K562 (cell line): Measurements from ENCODE around the gene POR. TPM values are rescaled to one million over a fixed set of nuclear protein-coding genes. Genes with fewer than 3 reads are reported as not detected.

ENCODE experiments used
- ATAC-seq: fragments of 200-7000 bp; cut with Tn5 transposase; 3 replicates; pipeline ENCODE4 v1.9.1; 2020; ENCODE audit warnings: moderate library complexity
- BruUV-seq: library from RNA; stranded (reverse); fragments of 400-500 nt; replicated peaks from 2 replicates; lab custom pipeline; 2021; lab: Mats Ljungman, UMichigan
- CTCF ChIA-PET: fragments of 300-600 bp; formaldehyde crosslinking; extraction: SDS; loops from one replicate; lab custom pipeline; 2021; ENCODE audit warnings: low intra/inter-chr PET ratio; lab: Yijun Ruan, JAX
- POLR2A ChIA-PET: fragments of 300-600, 350-650 bp; sonication (Branson Sonifier 250); formaldehyde crosslinking; extraction: SDS; loops from one replicate; lab custom pipeline; 2021; ENCODE audit warnings: antibody characterized with exemption, inconsistent platforms; lab: Yijun Ruan, JAX
- DNase-seq, 4 experiments: peaks; one replicate each; pipeline versions ENCODE4 v3.0.0 to v3.0.0-alpha.2; 2011 to 2018; ENCODE audit warnings: low spot score in 3 of 4, mixed read lengths in 3 of 4; ENCODE audit errors: extremely low read depth in 1 of 4
- FAIRE-seq: peaks from 2 replicates; lab custom pipeline; 2011; peaks lifted over from hg19 to GRCh38; lab: Jason Lieb, UNC
- H2AFZ ChIP-seq: 2 replicates; pipeline ENCODE4 v1.6.0; 2011; ENCODE audit warnings: low read depth, low read length, control low read depth, inconsistent platforms
- H3K27ac ChIP-seq: fragments of 200-600 bp; 3 replicates; pipeline ENCODE4 v1.8.0; 2011; ENCODE audit warnings: low read depth, mild to moderate bottlenecking, control low read depth, inconsistent platforms, low read length, moderate library complexity, mixed read lengths; ENCODE audit errors: extremely low read depth
- H3K27me3 ChIP-seq, 2 experiments: fragments of 300-600 bp in 1 of 2; 2 replicates in 1 of 2; 3 replicates in 1 of 2; pipeline versions ENCODE4 v1.6.0 to v1.8.0; 2011; ENCODE audit warnings: inconsistent platforms in 2 of 2, low read length in 2 of 2, mild to moderate bottlenecking in 1 of 2, mixed read lengths in 1 of 2, moderate library complexity in 1 of 2; ENCODE audit not compliant: control insufficient read depth in 2 of 2, insufficient read depth in 2 of 2
- H3K36me3 ChIP-seq: fragments of 300-600 bp; 3 replicates; pipeline ENCODE4 v1.8.0; 2011; ENCODE audit warnings: mild to moderate bottlenecking, low read length, inconsistent platforms; ENCODE audit not compliant: control insufficient read depth, insufficient read depth
- H3K4me1 ChIP-seq, 2 experiments: fragments of 200-600 bp in 1 of 2; replicated peaks in 1 of 2; 2 replicates in 1 of 2; 3 replicates in 1 of 2; pipeline versions ENCODE4 v1.5.1 to v1.8.0; 2011; ENCODE audit warnings: inconsistent platforms in 2 of 2, low read length in 2 of 2, mild to moderate bottlenecking in 1 of 2, mixed read lengths in 1 of 2, moderate library complexity in 1 of 2; ENCODE audit not compliant: control insufficient read depth in 2 of 2, insufficient read depth in 2 of 2
- H3K4me2 ChIP-seq: 2 replicates; pipeline ENCODE4 v1.6.1; 2011; ENCODE audit warnings: low read length, control low read depth, inconsistent platforms, mixed read lengths; ENCODE audit not compliant: insufficient read depth
- H3K4me3 ChIP-seq: fragments of 200-600 bp; sonication (generic), shearing (Covaris generic); 2 replicates; pipeline ENCODE4 v1.5.1; 2016; ENCODE audit warnings: control low read depth, inconsistent platforms
- H3K79me2 ChIP-seq: fragments of 200-600 bp; 3 replicates; pipeline ENCODE4 v1.8.0; 2011; ENCODE audit warnings: low read length, inconsistent platforms; ENCODE audit not compliant: control insufficient read depth, insufficient read depth
- H3K9ac ChIP-seq, 2 experiments: 2 replicates each; pipeline versions ENCODE4 v1.6.0 to v1.6.1; 2011; ENCODE audit warnings: low read depth in 2 of 2, low read length in 2 of 2, control low read depth in 1 of 2, inconsistent platforms in 1 of 2, mild to moderate bottlenecking in 1 of 2, mixed read lengths in 1 of 2; ENCODE audit not compliant: insufficient read depth in 1 of 2
- H3K9me1 ChIP-seq: one replicate; pipeline ENCODE4 v1.6.0; 2011; ENCODE audit warnings: inconsistent platforms, mild to moderate bottlenecking, low read length, moderate library complexity; ENCODE audit not compliant: control insufficient read depth, insufficient read depth
- H3K9me3 ChIP-seq: replicated peaks from 2 replicates; pipeline ENCODE4 v1.5.1; 2011; ENCODE audit warnings: low read depth, low read length, inconsistent platforms; ENCODE audit not compliant: control insufficient read depth, insufficient read depth
- H4K20me1 ChIP-seq: replicated peaks from 2 replicates; pipeline ENCODE4 v1.6.1; 2011; ENCODE audit warnings: low read length, inconsistent platforms, mixed read lengths; ENCODE audit not compliant: control insufficient read depth, insufficient read depth
- CHD4 ChIP-seq: fragments of 200-600 bp; sonication (generic); IDR thresholded peaks from 3 replicates; pipeline ENCODE4 v1.6.1; 2012; ENCODE audit warnings: low read depth, mild to moderate bottlenecking, mixed read lengths, low read length, inconsistent platforms; ENCODE audit not compliant: insufficient read depth, insufficient replicate concordance, poor library complexity, severe bottlenecking
- ETV6 ChIP-seq, 3 experiments: fragments of 150-350 bp in 1 of 3; sonication (generic) in 1 of 3; formaldehyde crosslinking in 1 of 3; IDR thresholded peaks; 2 replicates each; pipeline versions ENCODE4 v1.6.1 to v1.8.0; 2014 to 2022; ENCODE audit warnings: borderline replicate concordance in 2 of 3, low read depth in 2 of 3, antibody characterized with exemption in 1 of 3, low read length in 1 of 3, mild to moderate bottlenecking in 1 of 3, missing genetic modification reagents in 1 of 3
- GATAD2A ChIP-seq: fragments of 450-650 bp; IDR thresholded peaks from 2 replicates; pipeline ENCODE4 v1.6.1; 2017
- HBP1 ChIP-seq: fragments of 450-650 bp; formaldehyde crosslinking; IDR thresholded peaks from 2 replicates; pipeline ENCODE4 v1.4.0; 2022; ENCODE audit warnings: missing genetic modification characterization
- HMBOX1 ChIP-seq: sonication (generic); IDR thresholded peaks from 2 replicates; pipeline ENCODE4 v1.6.1; 2016
- HMGXB4 ChIP-seq: sonication (generic); formaldehyde crosslinking; IDR thresholded peaks from 2 replicates; pipeline ENCODE4 v1.8.1; 2023; ENCODE audit warnings: mild to moderate bottlenecking, missing genetic modification reagents
- JUNB ChIP-seq: fragments of 450-650 bp; formaldehyde crosslinking; conservative IDR thresholded peaks from 2 replicates; pipeline ENCODE4 v1.4.0; 2020; ENCODE audit warnings: mild to moderate bottlenecking
- NR3C1 ChIP-seq: sonication (generic); formaldehyde crosslinking; IDR thresholded peaks from 2 replicates; pipeline ENCODE4 v1.8.1; 2022; ENCODE audit warnings: missing genetic modification reagents
- PCBP2 ChIP-seq: fragments of 200-400 bp; formaldehyde crosslinking; IDR thresholded peaks from 2 replicates; pipeline ENCODE4 v1.6.1; 2018; ENCODE audit warnings: low read length, low read depth, mild to moderate bottlenecking, moderate library complexity; ENCODE audit not compliant: poor library complexity, severe bottlenecking
- PTTG1 ChIP-seq: fragments of 450-650 bp; IDR thresholded peaks from 2 replicates; pipeline ENCODE4 v1.6.1; 2016; ENCODE audit warnings: low read depth, mild to moderate bottlenecking, missing genetic modification characterization, missing compliant biosample characterization
- RBM17 ChIP-seq: fragments of 200-400 bp; formaldehyde crosslinking; IDR thresholded peaks from 2 replicates; pipeline ENCODE4 v1.6.1; 2017; ENCODE audit warnings: low read depth, mild to moderate bottlenecking, low read length, borderline replicate concordance
- U2AF1 ChIP-seq: fragments of 200-400 bp; formaldehyde crosslinking; optimal IDR thresholded peaks from 2 replicates; pipeline ENCODE3; 2017; ENCODE audit warnings: mild to moderate bottlenecking, low read depth, low read length, moderate library complexity
- ZNF146 ChIP-seq: IDR thresholded peaks from one replicate; pipeline ENCODE4 v1.6.1; 2018; ENCODE audit warnings: missing compliant biosample characterization; ENCODE audit not compliant: unreplicated experiment
- ZNF384 ChIP-seq: IDR thresholded peaks from 2 replicates; pipeline ENCODE4 v1.6.1; 2012; ENCODE audit warnings: low read depth, low read length, improper control_type of control experiment
- ZNF695 ChIP-seq: fragments of 450-650 bp; formaldehyde crosslinking; IDR thresholded peaks from 2 replicates; pipeline ENCODE4 v1.4.0; 2020; ENCODE audit warnings: mild to moderate bottlenecking, moderate library complexity
- WGBS: fragments of 100-300 bp; shearing (Covaris generic); methylation state at CpG from one replicate; pipeline ENCODE4 v1.1.6; 2016; ENCODE audit warnings: low coverage, mixed read lengths; ENCODE audit not compliant: insufficient coverage; ENCODE audit errors: missing lambda C conversion rate; 5-methylcytosine and 5-hydroxymethylcytosine counted together
- in situ Hi-C: fragments of 300-500 bp; cut with MboI; formaldehyde crosslinking; loops from 4 replicates; pipeline ENCODE4 v1.15.0; 2018; ENCODE audit warnings: inconsistent platforms, mixed read lengths
- intact Hi-C: fragments of 100-400 bp; cut with micrococcal nuclease; formaldehyde crosslinking; loops from 2 replicates; pipeline ENCODE4 v1.14.2; 2022
- polyA plus RNA-seq, 8 experiments: library from polyadenylated mRNA; depleted of rRNA in 4 of 8; stranded (reverse) in 5 of 8; unstranded in 3 of 8; fragments of >200 nt; fragmentation: Nextera tagmentation in 2 of 8; fragmentation: Illumina TruSeq in 1 of 8; extraction: Ambion mirVana in 2 of 8; extraction: Trizol in 1 of 8; gene quantifications; 2 replicates each; pipeline versions ENCODE4 v1.2.1 to v1.2.3, GENCODE V29; 2011 to 2014; ENCODE audit warnings: inconsistent platforms in 1 of 8, missing spikeins in 1 of 8
- total RNA-seq, 7 experiments: library from RNA; depleted of rRNA in 6 of 7; stranded (reverse); fragments of >200 nt in 6 of 7; fragmentation: Illumina TruSeq in 2 of 7; extraction: Trizol in 2 of 7; gene quantifications; 2 replicates each; pipeline versions ENCODE4 v1.2.1 to v1.2.3, GENCODE V29; 2011 to 2021; ENCODE audit warnings: low replicate concordance in 1 of 7

The POR gene
- total and polyA plus RNA-seq, 9 of the 15 experiments (the other 6 are each of a cell fraction or from before 2014, with no cell fraction given) = 4.7 to 142 (median 40.8) TPM

- in situ Hi-C loops = no loop called here
- H3K27ac ChIP-seq = no peak overlapping the region
- H3K9ac ChIP-seq = peak overlapping the region in 1 of 2 experiments; percentile 85; a peak in 2 of 4 replicates
- BruUV-seq = no TSS peak
- CTCF ChIA-PET = interaction anchor here (0.6 kb wide), 1 partner anchor 123 kb away, joined by 4 read pairs; no protein-coding TSS in a partner anchor
- H3K9me1 ChIP-seq = no peaks in the 10 kb centered on the region
- H3K4me1 ChIP-seq = peaks cover 8 to 27% of the 10 kb centered on the region in 2 experiments; a peak in 3 of 5 replicates
- no peaks in the 10 kb centered on the region for H4K20me1 ChIP-seq
- ATAC-seq = peak; percentile 72
- H3K27me3 ChIP-seq = no peaks in the 10 kb centered on the region
- H3K36me3 ChIP-seq = peaks cover 33% of the 10 kb centered on the region; the same call in 2 of the 3 replicates
- H3K79me2 ChIP-seq = no peaks in the 10 kb centered on the region
- intact Hi-C loops = loop anchor here (5.0 kb wide), 1 partner anchor 105 kb away; no protein-coding TSS in a partner anchor
- H3K4me2 ChIP-seq = no peak overlapping the region
- POLR2A ChIA-PET = interaction anchor here (0.6 to 1.0 kb wide), 4 partner anchors 17 to 87 kb away, joined by 4 to 6 read pairs (median 4); partner anchors contain the start of gene POR
- no peaks in the 10 kb centered on the region for H3K9me3 ChIP-seq
- H3K4me3 ChIP-seq = no peak overlapping the region
- DNase-seq = peak in 2 of 4 experiments; percentile 36 to 53
- FAIRE-seq = no peak
- WGBS = 82% methylated on average over 19 of the region's 19 CpGs
- H2AFZ ChIP-seq = no peak overlapping the region
- TF ChIP-seq HBP1 = no peak
- TF ChIP-seq PCBP2 = no peak
- no peak for TF ChIP-seq U2AF1
- TF ChIP-seq CHD4 = no peak
- no peak for TF ChIP-seq PTTG1
- TF ChIP-seq ZNF146 (CRISPR knock-in tag) = no peak
- TF ChIP-seq NR3C1 (CRISPR knock-in tag) = no peak
- TF ChIP-seq HMGXB4 = no peak
- TF ChIP-seq JUNB (CRISPR knock-in tag) = no peak
- TF ChIP-seq HMBOX1 = no peak
- no peak for TF ChIP-seq ZNF384
- TF ChIP-seq GATAD2A = no peak
- no peak for TF ChIP-seq ZNF695 (CRISPR knock-in tag)
- no peak for TF ChIP-seq RBM17
- peak in 1 of 2 experiments; percentile 80; a peak in 2 of 4 replicates for TF ChIP-seq ETV6 (IDR thresholded peaks at IDR 0.05; ENCODE audit: borderline replicate concordance in 1 of 2, low read depth in 2 of 2, low read length in 1 of 2)
- TF ChIP-seq ETV6 (CRISPR knock-in tag; IDR thresholded peaks at IDR 0.05; ENCODE audit: borderline replicate concordance) = no peak
These were observed 57.2 kb downstream of the POR start for GRCh38 chr7:75971961-75972763.
